NCI-H345 treated with DMSO at 0.1 percent for 48 hours (cell line): ENCODE data around the gene ARMH4.
"Not testable (repeated sequence)": the region's sequence is repeated elsewhere in the genome, so short reads cannot be mapped to it uniquely, and the experiment has no call there.

Source experiments
- DNase-seq: peaks from one replicate; lab custom pipeline; 2025; ENCODE audit not compliant: unreplicated experiment; lab: John Stamatoyannopoulos, UW

Gene ARMH4

DNA sequence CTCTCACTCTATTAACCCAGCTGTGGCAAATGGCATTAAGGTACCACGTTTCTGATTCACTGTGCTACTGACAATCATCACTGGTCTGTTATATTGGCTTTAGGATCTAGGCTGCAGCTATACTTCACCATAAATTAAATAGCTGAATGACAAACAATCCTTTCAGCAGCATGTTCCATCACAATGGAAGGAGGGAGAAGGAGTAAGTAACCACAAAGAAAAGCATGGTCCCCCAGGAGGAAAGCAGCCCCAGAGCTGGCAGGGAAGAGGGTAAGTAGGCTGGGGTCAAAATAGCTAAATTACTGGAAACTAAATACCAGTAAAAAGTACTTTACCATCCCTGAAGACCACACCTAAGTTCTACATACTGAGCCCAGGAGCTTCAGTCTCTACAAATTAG is 2.8 kb downstream of the ARMH4 start:
- DNase-seq = no peak

DNA sequence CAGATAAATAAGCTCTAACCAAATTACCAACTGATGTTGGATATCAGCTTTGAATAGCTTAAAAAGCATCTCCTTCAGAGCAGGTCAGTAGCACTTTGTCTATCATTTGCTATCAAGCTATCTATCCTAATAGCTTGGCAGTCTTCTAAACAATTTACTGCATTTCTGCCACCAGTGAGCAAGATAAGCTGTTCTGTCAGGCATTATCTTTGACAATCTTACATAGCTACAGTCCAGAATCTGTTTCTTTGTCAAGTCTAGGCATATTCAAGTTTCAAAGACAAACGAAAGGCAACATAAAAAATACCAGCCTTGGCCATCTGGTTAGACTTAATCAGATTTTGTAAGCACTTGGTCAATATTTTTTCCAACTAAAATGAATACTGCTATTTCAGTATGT is 5.6 kb downstream of the ARMH4 start:
- no peak for DNase-seq

- no peak for DNase-seq
These were observed 6.1 kb downstream of the ARMH4 start for GRCh38 chr14:58145936-58146335.

DNA sequence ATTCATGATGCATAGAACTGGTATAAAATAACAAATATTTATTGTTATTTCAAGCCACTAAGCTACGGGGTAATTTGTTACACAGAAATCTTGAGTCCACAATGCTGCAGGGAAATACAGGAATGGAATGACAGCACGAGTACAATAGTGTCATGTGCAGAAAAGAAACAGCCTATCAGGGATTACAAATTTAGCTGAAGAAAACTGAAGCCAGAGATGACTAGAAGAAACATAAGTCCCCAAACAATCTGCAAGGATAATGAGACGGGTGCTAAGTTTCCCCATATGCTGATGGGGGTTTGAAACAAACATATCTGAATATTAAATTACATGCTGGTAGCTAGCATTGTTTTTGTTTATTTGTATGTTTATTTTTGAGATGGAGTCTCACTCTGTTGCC is 8.9 kb downstream of the ARMH4 start:
- DNase-seq = no peak

DNA sequence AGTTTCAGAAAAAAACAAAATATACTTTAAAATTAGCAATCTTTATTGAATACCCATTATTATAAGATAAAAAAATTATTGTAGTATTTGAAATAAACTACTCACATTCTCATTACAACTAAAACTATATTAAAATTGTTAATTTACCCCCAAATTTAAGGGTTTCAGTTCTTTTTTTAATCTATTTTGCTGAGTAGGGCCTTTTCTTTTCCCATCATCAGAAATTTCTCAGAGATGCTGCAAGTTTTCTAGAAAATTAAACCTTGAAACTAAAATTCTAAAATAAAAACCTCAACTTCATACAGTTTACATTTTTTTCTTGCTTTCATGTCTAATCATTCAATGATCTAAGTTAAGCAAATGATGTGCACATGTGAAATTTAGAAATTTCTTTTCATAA is 10.1 kb downstream of the ARMH4 start:
- DNase-seq = no peak

- no peak for DNase-seq
These were observed 13.1 kb downstream of the ARMH4 start for GRCh38 chr14:58138714-58139482.

DNA sequence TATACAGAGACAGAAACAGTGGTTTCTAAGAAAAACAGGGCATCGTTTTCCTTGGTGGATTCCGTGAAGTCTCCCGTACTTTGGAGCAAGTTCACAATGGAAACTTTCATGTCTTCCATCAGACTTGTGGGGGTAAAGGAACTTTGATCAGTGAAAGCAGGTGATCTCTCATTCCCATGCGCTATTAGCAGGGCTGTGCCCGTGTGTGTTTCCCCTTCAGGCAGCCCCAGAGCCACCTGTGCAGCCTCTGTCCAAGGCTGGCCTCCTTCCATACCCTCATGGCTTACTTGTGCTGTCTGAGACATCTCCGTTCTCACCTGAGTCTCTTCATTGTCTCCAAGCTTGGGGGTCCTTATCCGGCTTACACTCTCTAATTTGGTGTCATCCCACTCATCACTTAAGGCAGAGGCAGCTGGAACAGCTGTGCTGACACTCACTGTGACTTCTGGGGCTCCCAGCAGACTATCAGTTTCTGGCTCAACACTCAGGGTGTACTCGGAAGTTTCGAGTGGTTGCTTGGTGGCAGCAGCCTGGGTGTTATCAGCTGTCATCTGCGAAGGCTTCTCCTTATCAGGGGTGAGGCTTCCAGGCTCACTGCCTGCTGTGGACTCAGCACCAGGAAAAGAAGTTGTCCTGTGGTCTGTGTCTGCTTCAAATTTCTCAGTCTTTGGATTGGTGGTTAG is 13.8 kb downstream of the ARMH4 start:
- no peak for DNase-seq

- no peak for DNase-seq
These were observed 18.3 kb downstream of the ARMH4 start for GRCh38 chr14:58133739-58134138.

DNA sequence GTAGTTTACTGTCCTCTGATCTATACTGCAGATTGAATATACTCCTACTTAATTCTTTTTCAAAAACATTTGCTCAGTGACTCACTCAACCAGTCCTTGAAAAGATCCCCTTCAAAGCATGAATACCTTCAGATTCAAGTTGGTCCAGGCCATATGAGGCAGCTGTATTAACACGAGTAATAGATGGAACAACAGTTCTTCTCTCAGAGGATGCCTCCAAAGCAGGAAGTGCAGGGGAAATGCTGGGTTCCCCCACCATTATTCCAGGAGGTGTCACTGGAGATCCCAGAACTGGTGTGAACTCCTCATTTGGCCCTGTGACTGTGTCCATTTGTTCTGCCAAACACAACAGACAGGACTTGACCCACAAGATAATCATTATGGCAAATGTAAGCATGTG is 20.6 kb downstream of the ARMH4 start:
- DNase-seq = no peak

DNA sequence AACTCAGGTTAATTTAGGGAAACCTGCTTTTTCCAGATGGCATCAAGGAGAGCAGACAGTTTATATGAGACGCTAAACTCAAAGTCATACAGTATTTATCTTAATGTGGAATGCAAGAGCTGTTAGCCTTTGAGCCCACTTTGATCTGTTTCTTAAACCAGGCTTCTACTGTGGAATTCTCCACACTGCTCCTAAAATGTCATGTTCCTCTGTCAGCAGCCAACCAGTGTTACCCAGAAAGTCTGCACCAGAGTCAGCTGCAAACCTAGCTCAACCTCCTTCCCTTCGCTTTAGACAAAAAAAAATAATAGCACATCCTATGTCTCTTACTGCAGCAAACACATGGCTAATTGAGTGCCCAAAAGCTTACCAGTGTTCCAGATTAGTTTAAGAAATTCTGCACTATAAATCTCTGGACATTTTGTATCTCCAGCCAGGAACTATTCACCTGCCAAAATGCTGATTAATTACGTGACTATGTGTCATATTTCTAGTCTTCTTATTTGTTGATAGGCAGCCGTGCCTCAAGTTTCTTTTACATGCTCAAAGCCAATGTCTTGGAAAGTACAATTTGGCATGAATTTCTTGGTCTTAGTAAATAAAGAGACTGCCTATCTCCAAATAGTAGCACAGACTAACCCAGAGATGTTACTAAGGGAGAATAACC is 21.8 kb downstream of the ARMH4 start:
- DNase-seq = no peak

DNA sequence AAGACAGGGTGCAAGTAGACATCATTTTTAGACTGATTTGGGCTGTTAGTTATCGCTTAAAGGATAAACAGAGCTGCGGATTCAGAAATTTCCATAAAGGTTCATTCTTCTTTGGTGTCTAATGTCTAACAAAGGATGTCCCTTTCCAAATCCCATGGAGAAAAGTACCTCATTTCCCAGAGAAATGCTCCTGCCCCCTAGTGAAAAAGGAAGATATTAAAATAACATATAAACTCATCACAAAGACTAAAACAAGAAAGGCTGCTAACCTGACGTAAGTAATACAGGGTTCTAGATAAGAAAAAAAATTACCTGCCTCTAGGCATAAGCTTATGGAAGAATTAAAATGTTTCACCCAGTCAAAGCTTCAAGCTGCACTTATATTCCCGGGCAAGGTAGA is 22.8 kb downstream of the ARMH4 start:
- DNase-seq = no peak

GRCh38 chr14:58128416-58128815 is 23.6 kb downstream of the ARMH4 start:
- DNase-seq = no peak

DNA sequence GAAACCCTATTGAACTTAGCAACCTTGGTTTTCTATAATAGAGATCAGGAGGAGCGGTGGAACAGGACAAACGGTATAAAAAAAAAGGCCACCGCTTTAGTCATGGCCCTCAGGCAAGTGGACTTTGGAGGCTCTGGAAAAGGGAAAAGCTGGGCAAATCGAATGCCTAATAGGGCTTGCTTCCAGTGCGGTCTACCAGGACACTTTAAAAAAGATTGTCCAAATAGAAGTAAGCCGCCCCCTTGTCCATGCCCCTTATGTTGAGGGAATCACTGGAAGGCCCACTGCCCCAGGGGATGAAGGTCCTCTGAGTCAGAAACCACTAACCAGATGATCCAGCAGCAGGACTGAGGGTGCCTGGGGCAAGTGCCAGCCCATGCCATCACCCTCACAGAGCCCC is 29.5 kb downstream of the ARMH4 start:
- DNase-seq = not testable (repeated sequence)

DNA sequence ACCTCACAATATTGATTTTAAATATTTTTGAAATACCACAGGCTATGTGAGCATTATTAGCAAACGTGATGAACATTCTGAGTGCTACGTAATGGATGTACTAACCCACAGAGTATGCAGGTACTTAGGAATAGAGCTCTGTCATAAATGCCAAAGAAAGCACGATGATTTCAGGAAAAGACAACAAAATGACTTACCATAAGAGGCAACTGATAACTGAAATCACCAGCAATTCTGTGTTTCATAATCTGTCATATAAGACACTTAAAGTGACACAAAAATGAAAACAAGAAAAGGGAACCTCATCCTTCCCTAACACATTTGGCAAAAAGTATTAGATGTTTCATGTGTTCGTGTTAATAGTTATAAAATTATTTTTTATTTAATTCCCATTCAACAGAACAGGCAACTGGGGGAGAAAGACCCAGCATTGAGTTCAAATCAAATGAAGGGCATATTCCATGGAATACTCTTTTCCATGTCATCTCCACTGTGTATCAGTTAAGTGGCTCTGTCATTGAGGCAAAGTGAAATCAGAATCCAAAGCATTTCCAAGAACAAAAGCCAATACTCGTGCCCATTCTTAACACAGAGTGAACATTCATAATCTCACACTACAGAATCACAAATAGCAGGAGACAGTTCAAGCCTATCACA is 30.4 kb downstream of the ARMH4 start:
- DNase-seq = no peak

- no peak for DNase-seq
These were observed 32.6 kb downstream of the ARMH4 start for GRCh38 chr14:58119381-58119780.

- no peak for DNase-seq
These were observed 33.8 kb downstream of the ARMH4 start for GRCh38 chr14:58118097-58118815.

- DNase-seq = no peak
These were observed 42.3 kb downstream of the ARMH4 start for GRCh38 chr14:58109744-58110143.

DNA sequence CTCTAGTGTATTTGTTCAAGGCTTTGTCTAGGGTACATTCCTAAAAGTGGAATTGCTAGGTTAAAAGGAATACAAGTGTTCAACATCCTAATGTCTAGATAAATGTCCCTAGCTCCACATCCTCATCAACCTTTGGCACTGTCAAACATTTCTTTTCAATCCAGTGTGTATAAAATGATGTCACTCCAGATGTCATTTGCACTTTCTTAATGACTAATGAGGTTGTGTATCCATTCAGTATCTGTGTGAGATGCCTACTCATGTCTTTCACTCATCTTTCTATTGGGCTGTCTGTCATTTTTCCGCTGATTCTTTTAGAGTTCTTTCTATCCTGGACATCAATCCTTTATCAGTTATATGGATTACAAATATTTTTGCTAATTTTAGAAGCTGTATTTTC is 43.3 kb downstream of the ARMH4 start:
- no peak for DNase-seq

GRCh38 chr14:58107947-58108552 is 44.0 kb downstream of the ARMH4 start:
- DNase-seq = peak; percentile 32

DNA sequence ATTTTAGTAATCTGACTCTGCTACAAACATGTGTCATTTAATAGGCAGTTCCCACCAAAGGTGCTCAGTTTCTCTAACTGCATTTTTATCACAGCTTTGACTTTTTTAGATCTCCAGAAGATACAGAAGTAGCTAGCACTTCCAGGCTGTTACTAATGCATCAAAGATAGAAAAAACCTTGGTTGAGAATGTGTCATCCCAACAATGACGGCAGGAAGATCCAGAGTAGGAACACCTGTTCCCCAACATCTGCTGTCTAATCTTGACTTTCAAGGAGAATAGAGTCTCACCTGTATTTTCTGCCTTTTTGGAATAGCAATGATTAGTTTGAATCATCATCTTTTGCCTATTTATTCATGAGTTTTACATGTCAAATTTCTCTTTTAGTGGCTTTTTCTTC is 45.0 kb downstream of the ARMH4 start:
- DNase-seq = no peak

GRCh38 chr14:58106446-58106845 is 45.6 kb downstream of the ARMH4 start:
- DNase-seq = no peak
